HL-60 (cell line): Measurements from ENCODE around the gene CDK6.

ENCODE experiments used
- DNase-seq, 2 experiments: peaks; one replicate each; pipeline ENCODE4 v3.0.0-alpha.2; 2010 to 2020; ENCODE audit warnings: low read depth in 1 of 2, low spot score in 1 of 2
- H3K27ac ChIP-seq: fragments of 250-450 bp; sonication (Bioruptor Pico); replicated peaks from 2 replicates; pipeline ENCODE4 v1.5.1; 2020; ENCODE audit warnings: mild to moderate bottlenecking, moderate library complexity
- H3K27me3 ChIP-seq: fragments of 250-450 bp; sonication (Bioruptor Pico); 2 replicates; pipeline ENCODE4 v1.5.1; 2021; ENCODE audit warnings: mild to moderate bottlenecking, moderate library complexity; ENCODE audit not compliant: insufficient read depth, poor library complexity, severe bottlenecking
- H3K4me3 ChIP-seq: replicated peaks from 2 replicates; pipeline ENCODE4 v1.5.1; 2011; ENCODE audit warnings: mild to moderate bottlenecking, control low read depth, low read length; ENCODE audit not compliant: insufficient read depth
- GABPA ChIP-seq: IDR thresholded peaks from 2 replicates; pipeline ENCODE4 v1.6.1; 2012; ENCODE audit warnings: low read depth
- POLR2AphosphoS5 ChIP-seq: IDR thresholded peaks from 2 replicates; pipeline ENCODE4 v1.6.1; 2012; ENCODE audit warnings: low read depth
- SPI1 ChIP-seq: IDR thresholded peaks from 2 replicates; pipeline ENCODE4 v1.6.1; 2012; ENCODE audit warnings: low read depth, mild to moderate bottlenecking, borderline replicate concordance
- TF ChIP-seq, protein P1 (sequence below): IDR thresholded peaks from one replicate; pipeline ENCODE4 v1.5.1; 2011; ENCODE audit warnings: low read length, control low read depth, inconsistent platforms; ENCODE audit not compliant: insufficient read depth
- TF ChIP-seq, protein P2 (sequence below): IDR thresholded peaks from 2 replicates; pipeline ENCODE4 v1.6.1; 2012; ENCODE audit warnings: low read depth; ENCODE audit not compliant: insufficient replicate concordance

The CDK6 gene

GRCh38 chr7:92808006-92808405, 28.4 kb downstream of the CDK6 start:
- DNase-seq, result no peak
- no peak overlapping the region for H3K4me3 ChIP-seq
- no peak for TF ChIP-seq POLR2AphosphoS5
- TF ChIP-seq, protein P1, sequence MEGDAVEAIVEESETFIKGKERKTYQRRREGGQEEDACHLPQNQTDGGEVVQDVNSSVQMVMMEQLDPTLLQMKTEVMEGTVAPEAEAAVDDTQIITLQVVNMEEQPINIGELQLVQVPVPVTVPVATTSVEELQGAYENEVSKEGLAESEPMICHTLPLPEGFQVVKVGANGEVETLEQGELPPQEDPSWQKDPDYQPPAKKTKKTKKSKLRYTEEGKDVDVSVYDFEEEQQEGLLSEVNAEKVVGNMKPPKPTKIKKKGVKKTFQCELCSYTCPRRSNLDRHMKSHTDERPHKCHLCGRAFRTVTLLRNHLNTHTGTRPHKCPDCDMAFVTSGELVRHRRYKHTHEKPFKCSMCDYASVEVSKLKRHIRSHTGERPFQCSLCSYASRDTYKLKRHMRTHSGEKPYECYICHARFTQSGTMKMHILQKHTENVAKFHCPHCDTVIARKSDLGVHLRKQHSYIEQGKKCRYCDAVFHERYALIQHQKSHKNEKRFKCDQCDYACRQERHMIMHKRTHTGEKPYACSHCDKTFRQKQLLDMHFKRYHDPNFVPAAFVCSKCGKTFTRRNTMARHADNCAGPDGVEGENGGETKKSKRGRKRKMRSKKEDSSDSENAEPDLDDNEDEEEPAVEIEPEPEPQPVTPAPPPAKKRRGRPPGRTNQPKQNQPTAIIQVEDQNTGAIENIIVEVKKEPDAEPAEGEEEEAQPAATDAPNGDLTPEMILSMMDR, result no peak
- TF ChIP-seq, protein P2, sequence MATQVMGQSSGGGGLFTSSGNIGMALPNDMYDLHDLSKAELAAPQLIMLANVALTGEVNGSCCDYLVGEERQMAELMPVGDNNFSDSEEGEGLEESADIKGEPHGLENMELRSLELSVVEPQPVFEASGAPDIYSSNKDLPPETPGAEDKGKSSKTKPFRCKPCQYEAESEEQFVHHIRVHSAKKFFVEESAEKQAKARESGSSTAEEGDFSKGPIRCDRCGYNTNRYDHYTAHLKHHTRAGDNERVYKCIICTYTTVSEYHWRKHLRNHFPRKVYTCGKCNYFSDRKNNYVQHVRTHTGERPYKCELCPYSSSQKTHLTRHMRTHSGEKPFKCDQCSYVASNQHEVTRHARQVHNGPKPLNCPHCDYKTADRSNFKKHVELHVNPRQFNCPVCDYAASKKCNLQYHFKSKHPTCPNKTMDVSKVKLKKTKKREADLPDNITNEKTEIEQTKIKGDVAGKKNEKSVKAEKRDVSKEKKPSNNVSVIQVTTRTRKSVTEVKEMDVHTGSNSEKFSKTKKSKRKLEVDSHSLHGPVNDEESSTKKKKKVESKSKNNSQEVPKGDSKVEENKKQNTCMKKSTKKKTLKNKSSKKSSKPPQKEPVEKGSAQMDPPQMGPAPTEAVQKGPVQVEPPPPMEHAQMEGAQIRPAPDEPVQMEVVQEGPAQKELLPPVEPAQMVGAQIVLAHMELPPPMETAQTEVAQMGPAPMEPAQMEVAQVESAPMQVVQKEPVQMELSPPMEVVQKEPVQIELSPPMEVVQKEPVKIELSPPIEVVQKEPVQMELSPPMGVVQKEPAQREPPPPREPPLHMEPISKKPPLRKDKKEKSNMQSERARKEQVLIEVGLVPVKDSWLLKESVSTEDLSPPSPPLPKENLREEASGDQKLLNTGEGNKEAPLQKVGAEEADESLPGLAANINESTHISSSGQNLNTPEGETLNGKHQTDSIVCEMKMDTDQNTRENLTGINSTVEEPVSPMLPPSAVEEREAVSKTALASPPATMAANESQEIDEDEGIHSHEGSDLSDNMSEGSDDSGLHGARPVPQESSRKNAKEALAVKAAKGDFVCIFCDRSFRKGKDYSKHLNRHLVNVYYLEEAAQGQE, result no peak
- TF ChIP-seq SPI1, result no peak
- TF ChIP-seq GABPA, result no peak
- H3K27me3 ChIP-seq, result no peaks in the 10 kb centered on the region
- H3K27ac ChIP-seq, result no peak overlapping the region

DNA sequence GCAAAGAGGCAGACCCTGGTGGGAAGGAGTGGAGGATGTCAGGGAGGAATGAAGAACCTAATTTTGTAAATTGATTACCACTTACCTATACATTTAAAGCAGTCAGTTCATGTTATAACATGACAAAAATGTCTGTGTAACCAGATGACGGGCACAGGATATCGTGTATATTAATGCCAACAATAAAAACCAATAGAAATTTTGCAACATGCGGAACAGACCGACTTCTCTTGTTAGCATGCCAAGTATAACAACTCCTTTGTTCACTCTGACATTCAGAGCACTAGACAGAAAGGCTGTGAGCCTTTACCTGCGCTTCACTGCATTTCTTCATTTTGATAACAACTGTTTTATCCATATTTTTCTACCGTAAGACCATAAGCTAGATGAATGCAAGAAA, 29.9 kb downstream of the CDK6 start:
- H3K4me3 ChIP-seq, result no peak overlapping the region
- TF ChIP-seq, protein P1, result no peak
- TF ChIP-seq GABPA, result no peak
- TF ChIP-seq SPI1, result no peak
- TF ChIP-seq, protein P2, result no peak
- no peak for TF ChIP-seq POLR2AphosphoS5
- no peaks in the 10 kb centered on the region for H3K27me3 ChIP-seq
- no peak overlapping the region for H3K27ac ChIP-seq
- DNase-seq, result no peak

- Histone ChIP-seq H3K27me3 (no peaks in the 10 kb centered on the region), H3K27ac (no peak overlapping the region), H3K4me3 (no peak overlapping the region)
- TF ChIP-seq, protein P2, result no peak
- no peak for TF ChIP-seq SPI1
- TF ChIP-seq, protein P1, result no peak
- no peak for TF ChIP-seq GABPA
- no peak for TF ChIP-seq POLR2AphosphoS5
- no peak for DNase-seq
Observed at GRCh38 chr7:92802406-92802805, 34.0 kb downstream of the CDK6 start.
